ENCODE measurements around the gene USP2.

The USP2 gene

DNA sequence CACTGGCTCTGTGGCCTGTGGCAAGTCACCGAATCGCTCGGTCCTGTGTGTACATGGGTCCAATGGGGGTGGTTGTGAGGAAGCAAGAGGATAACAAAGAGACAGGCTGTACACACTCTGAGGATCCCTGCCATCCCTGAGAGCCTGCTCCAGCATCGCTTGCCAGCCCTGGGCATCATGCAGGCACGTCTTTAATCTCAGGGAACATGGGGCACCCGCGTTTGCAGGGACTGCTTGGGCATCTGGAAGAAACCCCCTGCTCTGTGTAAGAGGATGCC, 39.5 kb downstream of the USP2 start:
- Histone ChIP-seq H3K4me3 (ENCODE audit: low read length) (no peak overlapping the region), H3K27me3 (ENCODE audit: control insufficient read depth, insufficient read depth, low read length) (peaks cover 56% of the 10 kb centered on the region), H3K9me3 (ENCODE audit: control insufficient read depth, low read length) (no peaks in the 10 kb centered on the region), H3K4me1 (ENCODE audit: control insufficient read depth, insufficient read depth, low read length) (peaks cover 34% of the 10 kb centered on the region), H3K9ac (ENCODE audit: low read length) (no peak overlapping the region), H3K36me3 (ENCODE audit: control insufficient read depth, insufficient read depth, low read length) (no peaks in the 10 kb centered on the region)

- Histone ChIP-seq H3K27me3 (ENCODE audit: control insufficient read depth, insufficient read depth, low read length) (peaks cover 55% of the 10 kb centered on the region), H3K9me3 (ENCODE audit: control insufficient read depth, low read length) (no peaks in the 10 kb centered on the region), H3K36me3 (ENCODE audit: control insufficient read depth, insufficient read depth, low read length) (no peaks in the 10 kb centered on the region), H3K4me3 (ENCODE audit: low read length) (no peak overlapping the region), H3K9ac (ENCODE audit: low read length) (peak overlapping the region; percentile 66), H3K4me1 (ENCODE audit: control insufficient read depth, insufficient read depth, low read length) (peaks cover 36% of the 10 kb centered on the region)
Observed at GRCh38 chr11:119341222-119342022, 40.1 kb downstream of the USP2 start.

DNA sequence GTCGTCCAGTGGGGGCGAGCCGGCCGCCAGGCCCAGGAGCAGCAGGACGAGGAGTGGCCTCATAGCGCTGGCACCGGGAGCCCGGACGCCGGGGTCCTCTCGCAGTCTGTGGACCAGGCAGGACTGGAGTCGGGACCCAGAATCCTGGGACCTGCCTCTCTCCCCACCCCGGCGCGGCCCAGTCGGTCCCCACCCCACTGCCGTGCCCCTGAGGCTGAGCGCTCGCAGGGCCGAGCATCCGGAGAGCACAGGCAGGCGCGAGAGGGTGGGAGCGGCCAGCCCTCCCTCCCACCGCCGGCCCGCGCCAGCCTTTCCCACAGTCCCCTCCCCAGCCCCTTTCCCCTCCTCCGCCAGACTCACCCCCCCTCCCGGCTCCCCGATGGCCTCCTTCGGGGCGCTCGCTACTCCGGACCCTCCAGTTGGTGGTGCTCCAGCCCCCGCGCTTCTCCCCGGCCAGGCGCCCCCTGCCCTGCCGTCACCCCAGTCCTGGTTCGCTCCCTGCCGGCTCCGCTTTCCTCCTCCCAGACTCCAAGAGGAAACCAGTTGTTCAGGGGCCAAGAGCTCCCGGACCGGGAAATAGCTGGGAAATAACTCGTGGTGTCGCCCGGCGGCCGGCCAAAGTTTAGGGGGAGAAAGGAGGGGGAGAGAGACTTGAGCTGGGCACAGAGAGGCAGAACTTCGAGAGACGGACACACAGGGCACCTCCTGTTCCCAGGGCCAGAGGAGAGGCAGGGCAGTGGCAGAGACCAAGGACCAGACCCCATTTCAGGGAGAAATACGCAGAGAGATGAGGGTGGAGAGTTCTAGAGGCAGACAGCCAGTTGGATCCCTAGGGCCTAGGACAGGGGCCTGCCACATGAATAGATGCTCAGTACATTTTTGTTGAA, 40.9 kb downstream of the USP2 start, which contains the start of gene C1QTNF5:
C1QTNF5 (minus strand) TSS at position 549 of the 887 bp plus-strand sequence; CDS start at position 63, 486 bp downstream.
- Histone ChIP-seq H3K9me3 (ENCODE audit: control insufficient read depth, low read length) (no peaks in the 10 kb centered on the region), H3K36me3 (ENCODE audit: control insufficient read depth, insufficient read depth, low read length) (no peaks in the 10 kb centered on the region), H3K4me1 (ENCODE audit: control insufficient read depth, insufficient read depth, low read length) (peaks cover 38% of the 10 kb centered on the region), H3K27me3 (ENCODE audit: control insufficient read depth, insufficient read depth, low read length) (peaks cover 51% of the 10 kb centered on the region), H3K4me3 (ENCODE audit: low read length) (no peak within 1 kb of the TSS), H3K9ac (ENCODE audit: low read length) (peak within 1 kb of the TSS; percentile 66)

GRCh38 chr11:119339589-119340334, 41.7 kb downstream of the USP2 start:
- H3K36me3 ChIP-seq (ENCODE audit: control insufficient read depth, insufficient read depth, low read length) = no peaks in the 10 kb centered on the region
- H3K4me3 ChIP-seq (ENCODE audit: low read length) = no peak overlapping the region
- peaks cover 46% of the 10 kb centered on the region for H3K4me1 ChIP-seq (ENCODE audit: control insufficient read depth, insufficient read depth, low read length)
- peaks cover 46% of the 10 kb centered on the region for H3K27me3 ChIP-seq (ENCODE audit: control insufficient read depth, insufficient read depth, low read length)
- H3K9me3 ChIP-seq (ENCODE audit: control insufficient read depth, low read length) = no peaks in the 10 kb centered on the region
- peak overlapping the region; percentile 66 for H3K9ac ChIP-seq (ENCODE audit: low read length)

DNA sequence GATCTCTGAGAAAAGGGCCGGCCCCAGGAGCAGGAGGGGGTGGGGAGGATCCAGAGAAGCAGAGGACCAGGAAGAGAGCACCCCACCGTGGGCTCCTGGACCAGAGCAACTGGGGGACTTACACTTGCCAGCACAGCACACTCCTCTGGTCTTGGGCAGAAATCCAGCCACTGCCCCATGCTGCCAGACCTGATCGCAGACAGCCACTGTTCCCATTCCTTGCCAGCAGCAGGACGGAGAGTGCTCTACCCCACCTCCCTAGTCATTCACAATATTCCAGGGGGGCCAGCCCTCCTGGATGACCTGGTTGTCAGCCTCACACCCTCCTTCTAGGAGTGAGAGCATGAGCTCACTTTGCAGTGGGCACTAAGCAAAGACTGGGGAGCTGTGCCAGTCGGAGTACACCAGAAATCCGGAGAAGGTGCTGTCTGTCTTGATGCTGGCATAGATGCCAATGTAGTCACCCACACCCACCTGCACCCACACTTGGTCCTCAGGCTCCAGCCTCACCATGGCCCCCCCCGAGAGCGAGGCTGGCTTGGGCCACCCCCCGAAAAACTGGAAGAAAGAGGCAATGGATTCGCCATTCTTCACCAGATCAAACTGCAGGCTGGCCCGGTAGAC, 42.4 kb downstream of the USP2 start:
- Histone ChIP-seq H3K36me3 (ENCODE audit: control insufficient read depth, insufficient read depth, low read length) (no peaks in the 10 kb centered on the region), H3K9ac (ENCODE audit: low read length) (peak overlapping the region; percentile 20), H3K27me3 (ENCODE audit: control insufficient read depth, insufficient read depth, low read length) (peaks cover 46% of the 10 kb centered on the region), H3K9me3 (ENCODE audit: control insufficient read depth, low read length) (no peaks in the 10 kb centered on the region), H3K4me3 (ENCODE audit: low read length) (no peak overlapping the region), H3K4me1 (ENCODE audit: control insufficient read depth, insufficient read depth, low read length) (peaks cover 47% of the 10 kb centered on the region)

DNA sequence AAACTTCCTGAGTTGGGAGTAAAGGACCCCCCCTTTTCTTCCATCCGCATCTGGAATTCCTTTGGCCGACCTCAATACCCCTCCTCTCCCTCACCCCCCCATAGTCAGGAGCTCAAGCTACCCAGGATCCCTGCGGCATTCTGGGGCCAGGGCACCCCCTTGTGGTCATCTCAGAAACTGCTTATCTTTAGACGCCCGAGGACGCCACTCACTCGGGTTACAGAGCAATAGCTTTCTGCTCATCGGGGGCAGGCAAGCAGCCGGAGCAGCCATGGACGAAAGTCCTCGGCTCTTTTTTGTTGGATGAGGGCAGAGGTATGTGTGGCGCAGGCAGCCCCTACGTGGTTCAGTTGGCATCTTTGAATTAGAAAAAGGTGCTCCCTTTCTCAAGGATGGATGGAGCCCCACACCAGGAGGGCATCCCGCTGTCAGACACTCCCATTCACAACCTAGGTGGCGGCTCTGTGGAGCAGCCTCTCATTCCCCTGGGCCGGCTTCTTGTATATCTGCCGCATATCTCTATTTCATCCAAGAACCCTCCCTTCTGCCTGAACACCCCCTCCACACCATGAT, 43.1 kb downstream of the USP2 start:
- no peaks in the 10 kb centered on the region for H3K9me3 ChIP-seq (ENCODE audit: control insufficient read depth, low read length)
- peaks cover 47% of the 10 kb centered on the region for H3K4me1 ChIP-seq (ENCODE audit: control insufficient read depth, insufficient read depth, low read length)
- peak overlapping the region; percentile 20 for H3K9ac ChIP-seq (ENCODE audit: low read length)
- peaks cover 46% of the 10 kb centered on the region for H3K27me3 ChIP-seq (ENCODE audit: control insufficient read depth, insufficient read depth, low read length)
- no peak overlapping the region for H3K4me3 ChIP-seq (ENCODE audit: low read length)
- no peaks in the 10 kb centered on the region for H3K36me3 ChIP-seq (ENCODE audit: control insufficient read depth, insufficient read depth, low read length)

- Histone ChIP-seq H3K9ac (ENCODE audit: low read length) (no peak overlapping the region), H3K4me3 (ENCODE audit: low read length) (no peak overlapping the region), H3K9me3 (ENCODE audit: control insufficient read depth, low read length) (no peaks in the 10 kb centered on the region), H3K36me3 (ENCODE audit: control insufficient read depth, insufficient read depth, low read length) (no peaks in the 10 kb centered on the region), H3K4me1 (ENCODE audit: control insufficient read depth, insufficient read depth, low read length) (peaks cover 47% of the 10 kb centered on the region), H3K27me3 (ENCODE audit: control insufficient read depth, insufficient read depth, low read length) (peaks cover 43% of the 10 kb centered on the region)
Observed at GRCh38 chr11:119337581-119338317, 43.7 kb downstream of the USP2 start.

GRCh38 chr11:119336744-119337469, 44.6 kb downstream of the USP2 start:
- Histone ChIP-seq H3K9me3 (ENCODE audit: control insufficient read depth, low read length) (no peaks in the 10 kb centered on the region), H3K9ac (ENCODE audit: low read length) (peak overlapping the region; percentile 20), H3K4me1 (ENCODE audit: control insufficient read depth, insufficient read depth, low read length) (peaks cover 47% of the 10 kb centered on the region), H3K27me3 (ENCODE audit: control insufficient read depth, insufficient read depth, low read length) (peaks cover 35% of the 10 kb centered on the region), H3K4me3 (ENCODE audit: low read length) (no peak overlapping the region), H3K36me3 (ENCODE audit: control insufficient read depth, insufficient read depth, low read length) (no peaks in the 10 kb centered on the region)

- Histone ChIP-seq H3K9ac (ENCODE audit: low read length) (peak overlapping the region; percentile 83), H3K36me3 (ENCODE audit: control insufficient read depth, insufficient read depth, low read length) (no peaks in the 10 kb centered on the region), H3K27me3 (ENCODE audit: control insufficient read depth, insufficient read depth, low read length) (peaks cover 25% of the 10 kb centered on the region), H3K9me3 (ENCODE audit: control insufficient read depth, low read length) (no peaks in the 10 kb centered on the region), H3K4me1 (ENCODE audit: control insufficient read depth, insufficient read depth, low read length) (peaks cover 40% of the 10 kb centered on the region), H3K4me3 (ENCODE audit: low read length) (no peak overlapping the region)
Observed at GRCh38 chr11:119335655-119336543, 45.6 kb downstream of the USP2 start.
